ENCODE measurements around the gene MYH16.

- TF ChIP-seq, protein P1, sequence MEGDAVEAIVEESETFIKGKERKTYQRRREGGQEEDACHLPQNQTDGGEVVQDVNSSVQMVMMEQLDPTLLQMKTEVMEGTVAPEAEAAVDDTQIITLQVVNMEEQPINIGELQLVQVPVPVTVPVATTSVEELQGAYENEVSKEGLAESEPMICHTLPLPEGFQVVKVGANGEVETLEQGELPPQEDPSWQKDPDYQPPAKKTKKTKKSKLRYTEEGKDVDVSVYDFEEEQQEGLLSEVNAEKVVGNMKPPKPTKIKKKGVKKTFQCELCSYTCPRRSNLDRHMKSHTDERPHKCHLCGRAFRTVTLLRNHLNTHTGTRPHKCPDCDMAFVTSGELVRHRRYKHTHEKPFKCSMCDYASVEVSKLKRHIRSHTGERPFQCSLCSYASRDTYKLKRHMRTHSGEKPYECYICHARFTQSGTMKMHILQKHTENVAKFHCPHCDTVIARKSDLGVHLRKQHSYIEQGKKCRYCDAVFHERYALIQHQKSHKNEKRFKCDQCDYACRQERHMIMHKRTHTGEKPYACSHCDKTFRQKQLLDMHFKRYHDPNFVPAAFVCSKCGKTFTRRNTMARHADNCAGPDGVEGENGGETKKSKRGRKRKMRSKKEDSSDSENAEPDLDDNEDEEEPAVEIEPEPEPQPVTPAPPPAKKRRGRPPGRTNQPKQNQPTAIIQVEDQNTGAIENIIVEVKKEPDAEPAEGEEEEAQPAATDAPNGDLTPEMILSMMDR (IDR thresholded peaks at IDR 0.05; ENCODE audit: poor library complexity, severe bottlenecking), result no peak
- TF ChIP-seq EZH2 (IDR thresholded peaks at IDR 0.05; ENCODE audit: borderline replicate concordance, insufficient read depth, low read length, poor library complexity, severe bottlenecking) (no peak), REST (IDR thresholded peaks at IDR 0.05; ENCODE audit: borderline replicate concordance) (no peak), EP300 (conservative IDR thresholded peaks at IDR 0.05; ENCODE audit: poor library complexity, severe bottlenecking) (no peak), TAF1 (IDR thresholded peaks at IDR 0.05; ENCODE audit: low read depth) (no peak), POLR2AphosphoS5 (IDR thresholded peaks at IDR 0.05) (no peak), SMC3 (conservative IDR thresholded peaks at IDR 0.05; ENCODE audit: poor library complexity) (no peak), MXI1 (conservative IDR thresholded peaks at IDR 0.05; ENCODE audit: poor library complexity, severe bottlenecking) (no peak)
Measured at GRCh38 chr7:99272476-99273045, at the start of gene MYH16.

Data from neural cell (in vitro differentiated cells).